Ammon's horn (tissue), 1 donor: ENCODE data around the gene FGF4.

Source experiments
- DNase-seq: peaks from one replicate; pipeline ENCODE4 v3.0.0-alpha.2; 2016; ENCODE audit warnings: low spot score

FGF4 gene

GRCh38 chr11:69726019-69726418 is 49.1 kb downstream of the FGF4 start:
- DNase-seq, result no peak

- no peak for DNase-seq
Measured at GRCh38 chr11:69721745-69722144, 53.4 kb downstream of the FGF4 start.

DNA sequence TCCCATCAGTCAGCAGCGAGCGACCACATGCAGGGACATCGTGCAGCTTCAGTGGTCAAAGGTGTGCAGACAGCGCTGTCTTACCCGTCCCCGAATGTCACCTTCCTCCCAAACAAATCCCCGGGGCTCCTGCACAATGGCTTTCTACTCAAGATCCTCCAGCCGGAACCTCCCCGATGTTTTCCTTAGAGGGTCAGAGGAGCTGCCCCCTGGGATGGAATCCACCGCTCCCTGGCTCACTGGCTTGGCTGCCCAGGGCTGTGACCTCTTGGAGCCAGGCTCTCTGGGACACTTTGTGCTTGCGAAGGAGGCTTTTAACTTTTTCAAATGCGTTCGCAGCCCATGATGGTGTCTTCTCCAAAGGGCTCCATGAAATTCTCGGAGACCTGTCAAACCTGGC is 54.0 kb downstream of the FGF4 start:
- no peak for DNase-seq
